ENCODE data around the gene BIRC2.

Gene BIRC2

GRCh38 chr11:102305352-102306047 is 41.5 kb upstream of the BIRC2 start:
- H3K4me3 ChIP-seq (ENCODE audit: low read depth, low read length): no peak overlapping the region
- no peak overlapping the region for H3K23ac ChIP-seq (ENCODE audit: low read length)
- no peak overlapping the region for H3K9ac ChIP-seq (ENCODE audit: low read length)
- no peak overlapping the region for H3K18ac ChIP-seq (ENCODE audit: low read length)
- no peak overlapping the region for H4K8ac ChIP-seq (ENCODE audit: low read depth, low read length)
- H3K27ac ChIP-seq (ENCODE audit: low read depth, low read length): no peak overlapping the region
- no peaks in the 10 kb centered on the region for H3K4me1 ChIP-seq (ENCODE audit: control insufficient read depth in 1 of 2, insufficient read depth in 2 of 2, low read length in 2 of 2)
- no peaks in the 10 kb centered on the region for H3K36me3 ChIP-seq (ENCODE audit: control insufficient read depth in 1 of 2, insufficient read depth in 2 of 2, low read length in 2 of 2)
- no peak overlapping the region for H4K12ac ChIP-seq (ENCODE audit: low read depth, low read length)
- H3K4me2 ChIP-seq (ENCODE audit: low read length): no peak overlapping the region
- no peak overlapping the region for H2AK5ac ChIP-seq (ENCODE audit: low read length)
- peak in 1 of 2 donors; percentile 21 for DNase-seq
- no peak overlapping the region for H2BK120ac ChIP-seq (ENCODE audit: insufficient read depth, low read length, poor library complexity)
- H3K4ac ChIP-seq (ENCODE audit: low read depth, low read length): no peak overlapping the region
- no peaks in the 10 kb centered on the region for H3K79me1 ChIP-seq (ENCODE audit: low read length)
- H3K14ac ChIP-seq (ENCODE audit: low read length): no peak overlapping the region
- no peak overlapping the region for H2AFZ ChIP-seq (ENCODE audit: insufficient read depth, low read length, poor library complexity)
- H2BK5ac ChIP-seq (ENCODE audit: low read depth, low read length, poor library complexity): no peak overlapping the region
- no peak overlapping the region for H2BK12ac ChIP-seq (ENCODE audit: low read length)
- no peaks in the 10 kb centered on the region for H3K79me2 ChIP-seq (ENCODE audit: control insufficient read depth, insufficient read depth, low read length, poor library complexity)
- H4K91ac ChIP-seq (ENCODE audit: low read depth, low read length): no peak overlapping the region
- WGBS (ENCODE audit: extremely low coverage, insufficient coverage, insufficient read length): no CpG with 5 or more reads among the region's 3 CpGs
- H3K27me3 ChIP-seq (ENCODE audit: insufficient read depth, low read length): no peaks in the 10 kb centered on the region
- H3K9me3 ChIP-seq (ENCODE audit: insufficient read depth, low read depth, low read length): peaks cover 4% of the 10 kb centered on the region

DNA sequence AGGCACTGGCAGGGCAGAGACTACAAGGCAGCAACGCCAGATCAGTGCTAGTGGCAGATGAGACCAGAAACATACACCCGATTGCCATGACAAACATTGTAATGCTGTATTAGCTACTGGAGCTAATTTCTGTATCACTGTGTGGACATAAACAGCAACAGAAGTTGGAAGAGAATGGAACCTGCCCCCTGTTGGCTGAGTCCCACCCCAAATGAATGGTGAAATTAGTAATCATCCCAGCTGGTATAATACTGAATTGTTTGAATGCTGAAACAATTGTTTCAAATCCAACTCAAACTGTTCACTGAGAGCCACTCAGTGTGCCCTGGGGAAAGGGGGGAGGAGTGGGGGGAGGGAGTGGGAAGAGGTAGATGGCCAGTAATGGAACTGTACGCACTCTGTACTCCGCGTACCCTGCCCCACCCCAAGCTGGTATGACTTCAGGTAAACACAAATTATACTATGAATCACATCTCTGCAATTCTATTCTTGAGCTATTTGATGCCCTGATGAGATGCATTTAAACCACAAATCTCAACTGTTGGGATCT is 40.9 kb upstream of the BIRC2 start:
- no peak overlapping the region for H3K4ac ChIP-seq (ENCODE audit: low read depth, low read length)
- H3K23ac ChIP-seq (ENCODE audit: low read length): no peak overlapping the region
- no peaks in the 10 kb centered on the region for H3K4me1 ChIP-seq (ENCODE audit: control insufficient read depth in 1 of 2, insufficient read depth in 2 of 2, low read length in 2 of 2)
- no peak overlapping the region for H4K91ac ChIP-seq (ENCODE audit: low read depth, low read length)
- no peak overlapping the region for H2AFZ ChIP-seq (ENCODE audit: insufficient read depth, low read length, poor library complexity)
- no peak overlapping the region for H2BK12ac ChIP-seq (ENCODE audit: low read length)
- no peak overlapping the region for H4K12ac ChIP-seq (ENCODE audit: low read depth, low read length)
- H3K27me3 ChIP-seq (ENCODE audit: insufficient read depth, low read length): no peaks in the 10 kb centered on the region
- H2AK5ac ChIP-seq (ENCODE audit: low read length): no peak overlapping the region
- no peak overlapping the region for H3K4me2 ChIP-seq (ENCODE audit: low read length)
- H4K8ac ChIP-seq (ENCODE audit: low read depth, low read length): no peak overlapping the region
- H2BK120ac ChIP-seq (ENCODE audit: insufficient read depth, low read length, poor library complexity): no peak overlapping the region
- no peak overlapping the region for H3K9ac ChIP-seq (ENCODE audit: low read length)
- H3K79me1 ChIP-seq (ENCODE audit: low read length): no peaks in the 10 kb centered on the region
- H3K14ac ChIP-seq (ENCODE audit: low read length): no peak overlapping the region
- no peaks in the 10 kb centered on the region for H3K36me3 ChIP-seq (ENCODE audit: control insufficient read depth in 1 of 2, insufficient read depth in 2 of 2, low read length in 2 of 2)
- H3K18ac ChIP-seq (ENCODE audit: low read length): no peak overlapping the region
- H3K79me2 ChIP-seq (ENCODE audit: control insufficient read depth, insufficient read depth, low read length, poor library complexity): no peaks in the 10 kb centered on the region
- no peak overlapping the region for H2BK5ac ChIP-seq (ENCODE audit: low read depth, low read length, poor library complexity)
- H3K4me3 ChIP-seq (ENCODE audit: low read depth, low read length): no peak overlapping the region
- no peak overlapping the region for H3K27ac ChIP-seq (ENCODE audit: low read depth, low read length)
- no CpG with 5 or more reads among the region's 5 CpGs for WGBS (ENCODE audit: extremely low coverage, insufficient coverage, insufficient read length)
- DNase-seq: peak; percentile 53 to 66
- H3K9me3 ChIP-seq (ENCODE audit: insufficient read depth, low read depth, low read length): peaks cover 4% of the 10 kb centered on the region

DNA sequence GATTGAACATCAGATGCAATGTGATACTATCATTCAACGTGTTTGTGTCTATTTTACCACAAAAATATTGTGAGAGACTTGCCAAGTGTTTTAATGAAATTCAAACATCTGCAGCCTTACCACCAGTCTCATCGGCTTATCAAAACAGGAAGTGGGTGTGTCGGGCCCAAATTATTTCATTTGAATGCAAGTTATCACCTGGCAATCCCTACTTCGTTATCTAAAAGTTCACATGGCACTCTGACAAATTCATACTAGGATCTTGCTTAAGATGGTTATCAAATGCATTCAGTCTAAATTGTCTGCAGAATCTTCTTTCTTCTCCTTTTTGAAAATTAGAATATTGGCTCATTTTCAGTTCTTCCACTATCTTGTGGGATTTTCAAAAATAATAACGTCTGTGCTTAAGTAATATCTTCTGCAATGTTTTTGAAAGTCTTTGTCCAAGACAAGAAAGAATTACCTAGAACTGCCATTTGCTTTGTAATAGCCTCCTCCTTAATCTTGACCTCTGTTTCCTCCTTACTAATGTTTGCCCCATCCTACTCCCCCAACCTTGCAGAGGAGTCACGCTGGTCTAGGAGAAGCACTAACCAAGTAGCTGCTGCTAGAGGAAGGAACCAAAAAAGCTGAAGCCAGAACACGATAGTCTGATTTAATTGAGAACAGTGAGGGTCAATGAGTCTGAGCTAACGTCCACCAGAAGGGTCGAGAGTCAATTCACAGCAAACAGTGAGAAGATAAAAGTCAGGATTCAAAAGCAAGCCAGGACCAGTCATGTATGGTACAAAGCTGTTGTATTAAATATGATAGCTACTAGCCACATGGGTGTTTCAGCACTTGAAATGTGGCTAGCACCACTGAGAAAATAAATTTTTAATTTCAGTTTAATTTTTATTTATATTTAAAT is 39.9 kb upstream of the BIRC2 start:
- H3K18ac ChIP-seq (ENCODE audit: low read length): no peak overlapping the region
- H3K27me3 ChIP-seq (ENCODE audit: insufficient read depth, low read length): no peaks in the 10 kb centered on the region
- H3K4ac ChIP-seq (ENCODE audit: low read depth, low read length): no peak overlapping the region
- H3K9ac ChIP-seq (ENCODE audit: low read length): no peak overlapping the region
- H2AK5ac ChIP-seq (ENCODE audit: low read length): no peak overlapping the region
- peaks cover 4% of the 10 kb centered on the region for H3K9me3 ChIP-seq (ENCODE audit: insufficient read depth, low read depth, low read length)
- no peak overlapping the region for H4K8ac ChIP-seq (ENCODE audit: low read depth, low read length)
- H3K79me1 ChIP-seq (ENCODE audit: low read length): no peaks in the 10 kb centered on the region
- H3K36me3 ChIP-seq (ENCODE audit: control insufficient read depth in 1 of 2, insufficient read depth in 2 of 2, low read length in 2 of 2): no peaks in the 10 kb centered on the region
- H4K12ac ChIP-seq (ENCODE audit: low read depth, low read length): no peak overlapping the region
- no CpG with 5 or more reads among the region's 9 CpGs for WGBS (ENCODE audit: extremely low coverage, insufficient coverage, insufficient read length)
- H3K23ac ChIP-seq (ENCODE audit: low read length): no peak overlapping the region
- no peak overlapping the region for H2BK12ac ChIP-seq (ENCODE audit: low read length)
- no peak overlapping the region for H3K4me3 ChIP-seq (ENCODE audit: low read depth, low read length)
- no peak overlapping the region for H3K27ac ChIP-seq (ENCODE audit: low read depth, low read length)
- H4K91ac ChIP-seq (ENCODE audit: low read depth, low read length): no peak overlapping the region
- no peak overlapping the region for H2BK120ac ChIP-seq (ENCODE audit: insufficient read depth, low read length, poor library complexity)
- H3K14ac ChIP-seq (ENCODE audit: low read length): no peak overlapping the region
- H2AFZ ChIP-seq (ENCODE audit: insufficient read depth, low read length, poor library complexity): no peak overlapping the region
- H3K4me2 ChIP-seq (ENCODE audit: low read length): no peak overlapping the region
- no peak overlapping the region for H2BK5ac ChIP-seq (ENCODE audit: low read depth, low read length, poor library complexity)
- no peaks in the 10 kb centered on the region for H3K4me1 ChIP-seq (ENCODE audit: control insufficient read depth in 1 of 2, insufficient read depth in 2 of 2, low read length in 2 of 2)
- DNase-seq: no peak
- H3K79me2 ChIP-seq (ENCODE audit: control insufficient read depth, insufficient read depth, low read length, poor library complexity): no peaks in the 10 kb centered on the region

GRCh38 chr11:102307727-102308038 is 39.3 kb upstream of the BIRC2 start:
- Histone ChIP-seq H2BK5ac (ENCODE audit: low read depth, low read length, poor library complexity) (no peak overlapping the region), H4K12ac (ENCODE audit: low read depth, low read length) (no peak overlapping the region), H3K18ac (ENCODE audit: low read length) (no peak overlapping the region), H3K4me2 (ENCODE audit: low read length) (no peak overlapping the region), H3K27ac (ENCODE audit: low read depth, low read length) (no peak overlapping the region), H3K4me1 (ENCODE audit: control insufficient read depth in 1 of 2, insufficient read depth in 2 of 2, low read length in 2 of 2) (no peaks in the 10 kb centered on the region), H3K36me3 (ENCODE audit: control insufficient read depth in 1 of 2, insufficient read depth in 2 of 2, low read length in 2 of 2) (no peaks in the 10 kb centered on the region), H3K23ac (ENCODE audit: low read length) (no peak overlapping the region), H3K9me3 (ENCODE audit: insufficient read depth, low read depth, low read length) (peaks cover 2% of the 10 kb centered on the region), H3K9ac (ENCODE audit: low read length) (no peak overlapping the region), H2AFZ (ENCODE audit: insufficient read depth, low read length, poor library complexity) (no peak overlapping the region), H3K14ac (ENCODE audit: low read length) (no peak overlapping the region), H3K27me3 (ENCODE audit: insufficient read depth, low read length) (no peaks in the 10 kb centered on the region), H4K8ac (ENCODE audit: low read depth, low read length) (no peak overlapping the region), H3K79me1 (ENCODE audit: low read length) (no peaks in the 10 kb centered on the region), H2AK5ac (ENCODE audit: low read length) (no peak overlapping the region), H2BK120ac (ENCODE audit: insufficient read depth, low read length, poor library complexity) (no peak overlapping the region), H3K4ac (ENCODE audit: low read depth, low read length) (no peak overlapping the region), H3K4me3 (ENCODE audit: low read depth, low read length) (no peak overlapping the region), H3K79me2 (ENCODE audit: control insufficient read depth, insufficient read depth, low read length, poor library complexity) (no peaks in the 10 kb centered on the region), H4K91ac (ENCODE audit: low read depth, low read length) (no peak overlapping the region), H2BK12ac (ENCODE audit: low read length) (no peak overlapping the region)
- DNase-seq: no peak

Measured in trophoblast cell (in vitro differentiated cells and primary cell).